ENCODE measurements around the gene SERPINA4. TPM values are rescaled to one million over a fixed set of nuclear protein-coding genes. Genes with fewer than 3 reads are reported as not detected.

SERPINA4 gene
- total RNA-seq, 1 donor from 2014 or later: not detected

DNA sequence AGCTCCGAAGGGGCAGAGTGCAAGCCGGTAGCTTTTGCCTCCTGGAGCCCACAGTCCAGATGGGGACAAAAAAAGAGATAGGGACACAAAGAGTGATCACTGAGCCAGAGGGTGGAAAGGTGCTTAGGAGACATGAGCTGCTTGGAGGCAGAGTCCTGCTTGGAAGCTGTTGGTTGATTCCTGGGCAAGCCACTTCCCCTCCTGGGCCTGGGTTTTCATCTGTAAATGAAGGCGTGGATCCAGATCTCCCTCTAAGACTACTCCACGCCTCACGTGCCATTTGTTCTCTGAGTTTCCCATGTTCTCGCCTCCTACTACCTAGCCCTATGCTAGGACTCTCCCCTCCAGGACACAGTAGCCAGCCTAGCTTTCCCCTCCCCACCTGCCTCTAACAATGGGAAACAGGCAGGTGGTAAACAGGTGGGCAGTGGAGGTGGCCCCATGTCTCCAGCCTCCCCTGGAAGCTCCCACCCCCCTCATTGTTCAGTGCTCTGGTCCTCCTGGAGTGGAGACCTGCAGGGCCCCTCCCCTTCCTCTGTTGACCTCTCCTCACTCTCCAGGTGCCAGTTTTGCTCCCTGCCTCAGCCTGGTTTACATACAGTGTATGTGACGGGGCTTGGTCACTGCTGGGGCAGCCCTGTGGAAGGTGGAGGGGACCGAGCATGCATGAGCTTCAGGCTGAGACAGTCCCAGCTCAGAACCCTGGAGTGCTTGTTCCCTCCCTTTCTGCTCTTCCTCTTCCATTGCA lies 54.8 kb downstream of the SERPINA4 start:
- POLR2A ChIA-PET: no interaction called here
- intact Hi-C loops (cut with micrococcal nuclease): no loop called here
- no peak overlapping the region for H3K27ac Mint-ChIP-seq

DNA sequence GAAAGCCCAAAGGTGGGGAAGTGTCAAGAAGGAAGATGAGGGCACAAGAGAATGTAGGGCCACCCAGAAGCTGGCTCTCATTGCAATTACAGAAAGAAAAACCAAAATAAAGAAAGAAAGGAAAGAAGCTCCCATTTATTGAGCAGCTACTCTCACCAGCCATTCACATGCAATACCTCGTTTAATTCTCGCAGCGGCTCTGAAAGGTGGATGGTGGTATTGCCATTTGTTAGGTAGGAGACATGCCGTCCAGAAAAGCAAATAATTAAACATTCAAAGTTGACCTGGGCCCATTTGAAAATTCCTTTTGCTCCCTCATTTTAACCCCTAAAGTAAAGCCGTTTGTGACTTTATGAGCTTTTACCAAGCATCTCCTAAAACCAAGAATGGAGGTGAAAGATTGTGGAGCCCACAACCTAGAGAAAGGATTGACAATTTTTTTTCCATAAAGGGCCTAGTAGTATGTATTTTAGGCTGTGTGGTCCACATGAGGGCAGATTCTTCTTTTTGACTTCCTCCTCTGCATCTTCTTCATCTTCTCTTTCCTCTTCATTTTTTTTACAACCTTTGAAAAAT lies 56.2 kb downstream of the SERPINA4 start:
- Mint-ChIP-seq H3K27ac (no peak overlapping the region), H3K4me1 (no peaks in the 10 kb centered on the region), H3K4me3 (no peak overlapping the region), H3K36me3 (ENCODE audit: low read depth) (no peaks in the 10 kb centered on the region), H3K9me3 (peaks cover 6% of the 10 kb centered on the region), H3K27me3 (peaks cover 8% of the 10 kb centered on the region)
- DNase-seq: no peak
- TF ChIP-seq, protein P1, sequence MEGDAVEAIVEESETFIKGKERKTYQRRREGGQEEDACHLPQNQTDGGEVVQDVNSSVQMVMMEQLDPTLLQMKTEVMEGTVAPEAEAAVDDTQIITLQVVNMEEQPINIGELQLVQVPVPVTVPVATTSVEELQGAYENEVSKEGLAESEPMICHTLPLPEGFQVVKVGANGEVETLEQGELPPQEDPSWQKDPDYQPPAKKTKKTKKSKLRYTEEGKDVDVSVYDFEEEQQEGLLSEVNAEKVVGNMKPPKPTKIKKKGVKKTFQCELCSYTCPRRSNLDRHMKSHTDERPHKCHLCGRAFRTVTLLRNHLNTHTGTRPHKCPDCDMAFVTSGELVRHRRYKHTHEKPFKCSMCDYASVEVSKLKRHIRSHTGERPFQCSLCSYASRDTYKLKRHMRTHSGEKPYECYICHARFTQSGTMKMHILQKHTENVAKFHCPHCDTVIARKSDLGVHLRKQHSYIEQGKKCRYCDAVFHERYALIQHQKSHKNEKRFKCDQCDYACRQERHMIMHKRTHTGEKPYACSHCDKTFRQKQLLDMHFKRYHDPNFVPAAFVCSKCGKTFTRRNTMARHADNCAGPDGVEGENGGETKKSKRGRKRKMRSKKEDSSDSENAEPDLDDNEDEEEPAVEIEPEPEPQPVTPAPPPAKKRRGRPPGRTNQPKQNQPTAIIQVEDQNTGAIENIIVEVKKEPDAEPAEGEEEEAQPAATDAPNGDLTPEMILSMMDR (IDR thresholded peaks at IDR 0.05): no peak
- intact Hi-C loops (cut with micrococcal nuclease): no loop called here
- ChIA-PET POLR2A (no interaction called here), CTCF (no interaction called here)
- no peak for ATAC-seq (ENCODE audit: low read depth)

More for the DNA sequence above, 54.8 kb downstream of the SERPINA4 start:
- ATAC-seq (ENCODE audit: low read depth) (no peak), DNase-seq (no peak)
- Mint-ChIP-seq H3K4me3 (no peak overlapping the region), H3K36me3 (ENCODE audit: low read depth) (no peaks in the 10 kb centered on the region), H3K9me3 (peaks cover 6% of the 10 kb centered on the region), H3K27me3 (peaks cover 8% of the 10 kb centered on the region), H3K4me1 (no peaks in the 10 kb centered on the region)
- CTCF ChIA-PET: no interaction called here
- TF ChIP-seq, protein P1 (IDR thresholded peaks at IDR 0.05): no peak

DNA sequence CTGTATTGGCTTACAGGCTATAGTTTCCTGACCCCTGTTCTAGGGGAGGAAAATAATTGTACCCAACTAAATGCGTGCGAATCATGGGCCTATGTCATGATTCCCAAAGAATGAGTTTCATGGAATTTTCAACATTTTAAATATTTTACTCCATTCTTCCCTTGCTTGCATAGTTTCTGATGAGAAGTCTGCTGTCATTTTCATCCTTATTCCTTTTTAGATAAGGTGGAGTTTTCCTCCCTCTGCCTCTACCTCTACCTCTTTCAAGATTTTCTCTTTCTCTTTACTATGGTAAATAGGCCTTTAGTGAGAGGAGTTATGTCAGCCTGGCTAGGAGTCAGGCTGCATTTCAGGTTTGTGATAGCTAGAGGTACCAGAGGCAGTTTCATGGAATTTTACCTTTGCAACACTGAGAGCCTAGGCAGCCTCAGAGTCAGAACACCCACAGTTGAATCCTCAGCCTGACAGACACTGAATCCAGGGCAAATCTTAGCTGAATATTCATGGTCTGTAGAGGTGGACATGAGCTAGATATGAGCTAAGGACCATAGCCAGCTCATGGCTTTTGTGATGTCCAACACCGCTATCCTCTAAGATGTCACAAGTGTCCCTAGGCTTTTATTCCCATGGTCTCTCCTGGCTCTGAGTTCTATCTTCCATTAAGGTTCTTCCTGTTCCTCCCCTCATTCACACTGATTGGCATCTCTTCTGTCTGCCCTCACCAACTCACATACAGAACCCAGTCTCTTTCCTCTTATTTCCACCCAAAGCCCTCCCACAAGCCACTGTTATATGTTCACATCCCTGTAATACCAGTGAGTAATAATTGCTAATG lies 57.0 kb downstream of the SERPINA4 start:
- H3K27ac Mint-ChIP-seq: no peak overlapping the region
- ATAC-seq (ENCODE audit: low read depth): no peak
- H3K9me3 Mint-ChIP-seq: peaks cover 6% of the 10 kb centered on the region
- DNase-seq: no peak
- no peak overlapping the region for H3K4me3 Mint-ChIP-seq
- CTCF ChIA-PET: no interaction called here
- POLR2A ChIA-PET: no interaction called here
- no peaks in the 10 kb centered on the region for H3K4me1 Mint-ChIP-seq
- peaks cover 8% of the 10 kb centered on the region for H3K27me3 Mint-ChIP-seq
- TF ChIP-seq, protein P1 (IDR thresholded peaks at IDR 0.05): no peak
- intact Hi-C loops (cut with micrococcal nuclease): no loop called here
- H3K36me3 Mint-ChIP-seq (ENCODE audit: low read depth): no peaks in the 10 kb centered on the region

DNA sequence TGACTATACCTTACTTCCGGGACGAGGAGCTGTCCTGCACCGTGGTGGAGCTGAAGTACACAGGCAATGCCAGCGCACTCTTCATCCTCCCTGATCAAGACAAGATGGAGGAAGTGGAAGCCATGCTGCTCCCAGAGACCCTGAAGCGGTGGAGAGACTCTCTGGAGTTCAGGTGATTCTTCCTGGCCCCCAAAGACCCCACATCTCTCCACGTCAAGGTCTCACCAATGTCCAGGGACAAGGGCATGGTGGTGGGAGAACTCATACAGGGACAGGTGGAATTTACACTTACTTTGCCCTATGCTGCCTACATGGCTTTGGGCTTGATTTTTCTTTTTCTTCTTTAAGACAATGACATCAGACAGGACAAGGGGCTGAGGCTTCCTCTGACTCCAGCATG lies 58.1 kb downstream of the SERPINA4 start:
- intact Hi-C loops (cut with micrococcal nuclease): no loop called here
- Mint-ChIP-seq H3K4me3 (no peak overlapping the region), H3K4me1 (no peaks in the 10 kb centered on the region), H3K9me3 (peaks cover 6% of the 10 kb centered on the region), H3K27ac (no peak overlapping the region), H3K36me3 (ENCODE audit: low read depth) (no peaks in the 10 kb centered on the region), H3K27me3 (peaks cover 8% of the 10 kb centered on the region)
- ATAC-seq (ENCODE audit: low read depth): no peak
- ChIA-PET CTCF (no interaction called here), POLR2A (no interaction called here)
- TF ChIP-seq, protein P1 (IDR thresholded peaks at IDR 0.05): no peak
- DNase-seq: no peak

Other genes starting within 250 kb of the SERPINA4 start
- gene SERPINA6, start 238.1 kb upstream of the SERPINA4 start, total RNA-seq: not detected in 2 replicates
- gene SERPINA2, start 194.7 kb upstream of the SERPINA4 start, total RNA-seq: not detected in 2 replicates
- gene SERPINA1, start 172.8 kb upstream of the SERPINA4 start, total RNA-seq: 0.31 TPM in 1 of 2 replicates, not detected in the other
- not detected in 2 replicates for gene SERPINA11, start 108.6 kb upstream of the SERPINA4 start, total RNA-seq
- gene SERPINA9, start 85.2 kb upstream of the SERPINA4 start, total RNA-seq: 0.24 and 0.40 TPM in 2 replicates
- not detected in 2 replicates for gene SERPINA12, start 52.0 kb upstream of the SERPINA4 start, total RNA-seq
- not detected in 2 replicates for gene SERPINA5, start 20.0 kb downstream of the SERPINA4 start, total RNA-seq
- gene SERPINA3, start 50.9 kb downstream of the SERPINA4 start, total RNA-seq: not detected in 2 replicates
- not detected in 2 replicates for gene GSC, start 208.7 kb downstream of the SERPINA4 start, total RNA-seq

All from activated B cell treated with CpG ODN at 0.5 μM for 24 hours (primary cell).